K562 (cell line): Measurements from ENCODE around the gene PLEKHA5. TPM values are rescaled to one million over a fixed set of nuclear protein-coding genes. Genes with fewer than 3 reads are reported as not detected.

Source experiments
- CREM ChIP-seq: IDR thresholded peaks from 2 replicates; pipeline ENCODE4 v1.6.1; 2014; ENCODE audit warnings: antibody characterized with exemption, low read depth
- DPF2 ChIP-seq: fragments of 450-650 bp; IDR thresholded peaks from 2 replicates; pipeline ENCODE4 v1.6.1; 2016
- GABPA ChIP-seq: fragments of 200-800 bp; sonication (Bioruptor generic); conservative IDR thresholded peaks from 2 replicates; pipeline ENCODE4 v1.6.1; 2016; ENCODE audit warnings: low read depth, missing genetic modification characterization, missing compliant biosample characterization
- GTF2E2 ChIP-seq: fragments of 200-800 bp; sonication (Bioruptor generic); IDR thresholded peaks from 2 replicates; pipeline ENCODE4 v1.6.1; 2016; ENCODE audit warnings: missing genetic modification characterization, missing compliant biosample characterization
- MCM3 ChIP-seq: fragments of 450-650 bp; IDR thresholded peaks from 2 replicates; pipeline ENCODE4 v1.6.1; 2016
- POLR2G ChIP-seq: fragments of 200-400 bp; formaldehyde crosslinking; IDR thresholded peaks from 2 replicates; pipeline ENCODE4 v1.6.1; 2017; ENCODE audit warnings: low read depth, mild to moderate bottlenecking, antibody characterized with exemption, low read length, moderate library complexity
- RBBP5 ChIP-seq: fragments of 200-600 bp; sonication (generic); IDR thresholded peaks from 2 replicates; pipeline ENCODE4 v1.6.1; 2012; ENCODE audit warnings: borderline replicate concordance, mild to moderate bottlenecking, low read length, control low read depth, inconsistent platforms; ENCODE audit not compliant: insufficient read depth, poor library complexity, severe bottlenecking
- RBFOX2 ChIP-seq: fragments of 200-400 bp; formaldehyde crosslinking; IDR thresholded peaks from 2 replicates; pipeline ENCODE4 v1.6.1; 2017; ENCODE audit warnings: low read depth, mild to moderate bottlenecking, low read length, moderate library complexity
- TAF1 ChIP-seq: IDR thresholded peaks from 2 replicates; pipeline ENCODE4 v1.6.1; 2011; ENCODE audit warnings: mild to moderate bottlenecking, low read length, moderate library complexity; ENCODE audit not compliant: insufficient read depth, control insufficient read depth, severe bottlenecking; ENCODE audit errors: extremely low read depth
- ZBTB7A ChIP-seq: IDR thresholded peaks from 2 replicates; pipeline ENCODE4 v1.6.1; 2011; ENCODE audit warnings: low read depth, mild to moderate bottlenecking, low read length, moderate library complexity, borderline replicate concordance; ENCODE audit not compliant: control insufficient read depth
- ZNF324 ChIP-seq: fragments of 250-450 bp; sonication (Bioruptor Pico); IDR thresholded peaks from 2 replicates; pipeline ENCODE4 v1.4.0; 2020; ENCODE audit warnings: mild to moderate bottlenecking
- ZSCAN29 ChIP-seq: fragments of 450-650 bp; IDR thresholded peaks from 2 replicates; pipeline ENCODE4 v1.6.1; 2017
- polyA plus RNA-seq, 8 experiments: library from polyadenylated mRNA; depleted of rRNA in 4 of 8; stranded (reverse) in 5 of 8; unstranded in 3 of 8; fragments of >200 nt; fragmentation: Nextera tagmentation in 2 of 8; fragmentation: Illumina TruSeq in 1 of 8; extraction: Ambion mirVana in 2 of 8; extraction: Trizol in 1 of 8; gene quantifications; 2 replicates each; pipeline versions ENCODE4 v1.2.1 to v1.2.3, GENCODE V29; 2011 to 2014; ENCODE audit warnings: inconsistent platforms in 1 of 8, missing spikeins in 1 of 8
- total RNA-seq, 7 experiments: library from RNA; depleted of rRNA in 6 of 7; stranded (reverse); fragments of >200 nt in 6 of 7; fragmentation: Illumina TruSeq in 2 of 7; extraction: Trizol in 2 of 7; gene quantifications; 2 replicates each; pipeline versions ENCODE4 v1.2.1 to v1.2.3, GENCODE V29; 2011 to 2021; ENCODE audit warnings: low replicate concordance in 1 of 7
- TF ChIP-seq, protein P1 (sequence below), 2 experiments: IDR thresholded peaks; 2 replicates each; pipeline ENCODE4 v1.6.1; 2012; ENCODE audit warnings: improper control_type of control experiment in 2 of 2, low read depth in 2 of 2, low read length in 2 of 2, borderline replicate concordance in 1 of 2
- TF ChIP-seq, protein P2 (sequence below): fragments of 200-800 bp; sonication (Bioruptor generic); IDR thresholded peaks from 2 replicates; pipeline ENCODE4 v1.6.1; 2017; ENCODE audit warnings: missing genetic modification characterization, missing compliant biosample characterization
- TF ChIP-seq, protein P3 (sequence below): fragments of 200-800 bp; sonication (Bioruptor generic); IDR thresholded peaks from 2 replicates; pipeline ENCODE4 v1.6.1; 2017; ENCODE audit warnings: missing genetic modification characterization, missing compliant biosample characterization
- TF ChIP-seq, protein P4 (sequence below): sonication (generic); formaldehyde crosslinking; IDR thresholded peaks from 2 replicates; pipeline ENCODE4 v1.8.0; 2022; ENCODE audit warnings: missing genetic modification reagents, mild to moderate bottlenecking, moderate library complexity, borderline replicate concordance

The PLEKHA5 gene
- total and polyA plus RNA-seq, 9 of the 15 experiments (the other 6 are each of a cell fraction or from before 2014, with no cell fraction given), result 7.2 to 26.2 (median 17.4) TPM

DNA sequence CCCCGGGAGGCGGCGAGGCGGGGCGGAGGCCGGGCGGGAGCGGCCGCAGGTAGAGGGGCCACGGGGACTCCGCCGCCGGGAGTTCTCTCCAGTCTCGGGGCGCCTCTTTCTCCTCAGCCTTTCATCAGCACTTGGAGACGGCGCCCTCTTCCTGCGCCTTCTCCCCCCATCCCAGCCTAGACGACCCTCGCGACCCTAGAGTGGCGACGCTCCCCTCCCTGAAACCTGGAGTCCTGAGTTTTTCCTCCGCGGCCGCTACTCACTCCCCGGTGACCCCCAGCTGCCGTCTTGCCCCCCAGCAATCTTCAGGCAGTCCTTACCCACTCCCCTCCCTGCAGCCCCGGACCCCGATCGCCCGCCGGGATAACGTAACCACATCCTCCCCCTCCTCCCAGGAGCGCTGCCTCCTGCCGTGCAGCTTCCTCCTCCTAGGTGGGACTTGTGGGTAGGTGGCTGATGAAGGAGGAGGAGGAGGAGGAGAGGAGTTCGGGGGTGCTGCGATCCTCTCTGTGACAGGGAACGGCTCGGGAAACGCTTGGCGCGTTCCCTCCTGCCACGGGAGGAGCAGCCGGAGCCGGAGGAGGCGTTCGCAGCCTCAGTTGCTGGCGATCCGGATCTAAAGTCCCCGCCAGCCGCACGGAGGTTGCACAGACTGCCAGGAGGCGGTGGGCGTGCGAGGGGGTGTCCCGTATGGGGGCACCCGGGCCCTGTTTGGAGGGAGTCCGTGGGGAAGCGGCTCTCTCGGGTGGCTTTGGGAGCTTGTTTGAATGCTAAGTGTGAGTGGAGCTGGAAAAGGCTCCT, 891 bp downstream of the PLEKHA5 start (continued):
- no peak for TF ChIP-seq GABPA
- TF ChIP-seq RBBP5, result peak; percentile 60
- 0 out of 2 replicates have a peak, but pooled peaks have one; percentile 24 for TF ChIP-seq ZSCAN29
- TF ChIP-seq GTF2E2, result no peak
- TF ChIP-seq, protein P1, sequence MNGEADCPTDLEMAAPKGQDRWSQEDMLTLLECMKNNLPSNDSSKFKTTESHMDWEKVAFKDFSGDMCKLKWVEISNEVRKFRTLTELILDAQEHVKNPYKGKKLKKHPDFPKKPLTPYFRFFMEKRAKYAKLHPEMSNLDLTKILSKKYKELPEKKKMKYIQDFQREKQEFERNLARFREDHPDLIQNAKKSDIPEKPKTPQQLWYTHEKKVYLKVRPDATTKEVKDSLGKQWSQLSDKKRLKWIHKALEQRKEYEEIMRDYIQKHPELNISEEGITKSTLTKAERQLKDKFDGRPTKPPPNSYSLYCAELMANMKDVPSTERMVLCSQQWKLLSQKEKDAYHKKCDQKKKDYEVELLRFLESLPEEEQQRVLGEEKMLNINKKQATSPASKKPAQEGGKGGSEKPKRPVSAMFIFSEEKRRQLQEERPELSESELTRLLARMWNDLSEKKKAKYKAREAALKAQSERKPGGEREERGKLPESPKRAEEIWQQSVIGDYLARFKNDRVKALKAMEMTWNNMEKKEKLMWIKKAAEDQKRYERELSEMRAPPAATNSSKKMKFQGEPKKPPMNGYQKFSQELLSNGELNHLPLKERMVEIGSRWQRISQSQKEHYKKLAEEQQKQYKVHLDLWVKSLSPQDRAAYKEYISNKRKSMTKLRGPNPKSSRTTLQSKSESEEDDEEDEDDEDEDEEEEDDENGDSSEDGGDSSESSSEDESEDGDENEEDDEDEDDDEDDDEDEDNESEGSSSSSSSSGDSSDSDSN (IDR thresholded peaks at IDR 0.05; ENCODE audit: borderline replicate concordance in 1 of 2, low read depth in 2 of 2, low read length in 2 of 2), result peak in 1 of 2 experiments; percentile 54; a peak in 2 of 4 replicates
- TF ChIP-seq CREM, result peak; percentile 49; the same call in 1 of the 2 replicates
- TF ChIP-seq ZBTB7A, result peak; percentile 86
- TF ChIP-seq, protein P2, sequence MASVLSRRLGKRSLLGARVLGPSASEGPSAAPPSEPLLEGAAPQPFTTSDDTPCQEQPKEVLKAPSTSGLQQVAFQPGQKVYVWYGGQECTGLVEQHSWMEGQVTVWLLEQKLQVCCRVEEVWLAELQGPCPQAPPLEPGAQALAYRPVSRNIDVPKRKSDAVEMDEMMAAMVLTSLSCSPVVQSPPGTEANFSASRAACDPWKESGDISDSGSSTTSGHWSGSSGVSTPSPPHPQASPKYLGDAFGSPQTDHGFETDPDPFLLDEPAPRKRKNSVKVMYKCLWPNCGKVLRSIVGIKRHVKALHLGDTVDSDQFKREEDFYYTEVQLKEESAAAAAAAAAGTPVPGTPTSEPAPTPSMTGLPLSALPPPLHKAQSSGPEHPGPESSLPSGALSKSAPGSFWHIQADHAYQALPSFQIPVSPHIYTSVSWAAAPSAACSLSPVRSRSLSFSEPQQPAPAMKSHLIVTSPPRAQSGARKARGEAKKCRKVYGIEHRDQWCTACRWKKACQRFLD (CRISPR knock-in tag), result no peak
- TF ChIP-seq, protein P3, sequence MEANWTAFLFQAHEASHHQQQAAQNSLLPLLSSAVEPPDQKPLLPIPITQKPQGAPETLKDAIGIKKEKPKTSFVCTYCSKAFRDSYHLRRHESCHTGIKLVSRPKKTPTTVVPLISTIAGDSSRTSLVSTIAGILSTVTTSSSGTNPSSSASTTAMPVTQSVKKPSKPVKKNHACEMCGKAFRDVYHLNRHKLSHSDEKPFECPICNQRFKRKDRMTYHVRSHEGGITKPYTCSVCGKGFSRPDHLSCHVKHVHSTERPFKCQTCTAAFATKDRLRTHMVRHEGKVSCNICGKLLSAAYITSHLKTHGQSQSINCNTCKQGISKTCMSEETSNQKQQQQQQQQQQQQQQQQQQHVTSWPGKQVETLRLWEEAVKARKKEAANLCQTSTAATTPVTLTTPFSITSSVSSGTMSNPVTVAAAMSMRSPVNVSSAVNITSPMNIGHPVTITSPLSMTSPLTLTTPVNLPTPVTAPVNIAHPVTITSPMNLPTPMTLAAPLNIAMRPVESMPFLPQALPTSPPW, result peak; percentile 57
- TF ChIP-seq DPF2, result peak; percentile 36; the same call in 1 of the 2 replicates
- TF ChIP-seq RBFOX2, result peak; percentile 72
- TF ChIP-seq, protein P4, sequence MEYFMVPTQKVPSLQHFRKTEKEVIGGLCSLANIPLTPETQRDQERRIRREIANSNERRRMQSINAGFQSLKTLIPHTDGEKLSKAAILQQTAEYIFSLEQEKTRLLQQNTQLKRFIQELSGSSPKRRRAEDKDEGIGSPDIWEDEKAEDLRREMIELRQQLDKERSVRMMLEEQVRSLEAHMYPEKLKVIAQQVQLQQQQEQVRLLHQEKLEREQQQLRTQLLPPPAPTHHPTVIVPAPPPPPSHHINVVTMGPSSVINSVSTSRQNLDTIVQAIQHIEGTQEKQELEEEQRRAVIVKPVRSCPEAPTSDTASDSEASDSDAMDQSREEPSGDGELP (CRISPR knock-in tag), result peak; percentile 41; the same call in 1 of the 2 replicates
- TF ChIP-seq POLR2G, result peak; percentile 67
- no peak for TF ChIP-seq MCM3
- TF ChIP-seq ZNF324, result no peak
- TF ChIP-seq TAF1, result peak; percentile 44
